ENCODE measurements around the gene EXOC4.
"Not testable (repeated sequence)": the region's sequence is repeated elsewhere in the genome, so short reads cannot be mapped to it uniquely, and the experiment has no call there.

Gene EXOC4

GRCh38 chr7:133777701-133778100 is 524.8 kb downstream of the EXOC4 start:
- no peak for DNase-seq (ENCODE audit: extremely low read depth in 1 of 2, low read depth in 1 of 2)

- DNase-seq (ENCODE audit: extremely low read depth in 1 of 2, low read depth in 1 of 2) = no peak
These were observed 525.6 kb downstream of the EXOC4 start for GRCh38 chr7:133778472-133778871.

- not testable (repeated sequence) for DNase-seq (ENCODE audit: extremely low read depth in 1 of 2, low read depth in 1 of 2)
These were observed 526.7 kb downstream of the EXOC4 start for GRCh38 chr7:133779538-133779937.

- no peak for DNase-seq (ENCODE audit: extremely low read depth in 1 of 2, low read depth in 1 of 2)
These were observed 528.0 kb downstream of the EXOC4 start for GRCh38 chr7:133780912-133781311.

GRCh38 chr7:133781486-133782090 is 528.7 kb downstream of the EXOC4 start:
- no peak for DNase-seq (ENCODE audit: extremely low read depth in 1 of 2, low read depth in 1 of 2)

GRCh38 chr7:133782470-133782869 is 529.6 kb downstream of the EXOC4 start:
- no peak for DNase-seq (ENCODE audit: extremely low read depth in 1 of 2, low read depth in 1 of 2)

GRCh38 chr7:133783276-133783675 is 530.4 kb downstream of the EXOC4 start:
- DNase-seq (ENCODE audit: extremely low read depth in 1 of 2, low read depth in 1 of 2) = no peak

- no peak for DNase-seq (ENCODE audit: extremely low read depth in 1 of 2, low read depth in 1 of 2)
These were observed 531.7 kb downstream of the EXOC4 start for GRCh38 chr7:133784486-133785001.

- no peak for DNase-seq (ENCODE audit: extremely low read depth in 1 of 2, low read depth in 1 of 2)
These were observed 533.6 kb downstream of the EXOC4 start for GRCh38 chr7:133786401-133786937.

- no peak for DNase-seq (ENCODE audit: extremely low read depth in 1 of 2, low read depth in 1 of 2)
These were observed 537.1 kb downstream of the EXOC4 start for GRCh38 chr7:133789974-133790373.

GRCh38 chr7:133790911-133791310 is 538.0 kb downstream of the EXOC4 start:
- DNase-seq (ENCODE audit: extremely low read depth in 1 of 2, low read depth in 1 of 2) = no peak

- DNase-seq (ENCODE audit: extremely low read depth in 1 of 2, low read depth in 1 of 2) = no peak
These were observed 541.6 kb downstream of the EXOC4 start for GRCh38 chr7:133794479-133794878.

GRCh38 chr7:133795068-133795665 is 542.3 kb downstream of the EXOC4 start:
- no peak for DNase-seq (ENCODE audit: extremely low read depth in 1 of 2, low read depth in 1 of 2)

GRCh38 chr7:133796782-133797745 is 544.2 kb downstream of the EXOC4 start:
- no peak for DNase-seq (ENCODE audit: extremely low read depth in 1 of 2, low read depth in 1 of 2)

GRCh38 chr7:133797818-133798520 is 545.1 kb downstream of the EXOC4 start:
- DNase-seq (ENCODE audit: extremely low read depth in 1 of 2, low read depth in 1 of 2) = no peak

GRCh38 chr7:133801341-133801740 is 548.5 kb downstream of the EXOC4 start:
- DNase-seq (ENCODE audit: extremely low read depth in 1 of 2, low read depth in 1 of 2) = no peak

GRCh38 chr7:133804127-133804526 is 551.2 kb downstream of the EXOC4 start:
- DNase-seq (ENCODE audit: extremely low read depth in 1 of 2, low read depth in 1 of 2) = no peak

GRCh38 chr7:133805426-133805825 is 552.5 kb downstream of the EXOC4 start:
- no peak for DNase-seq (ENCODE audit: extremely low read depth in 1 of 2, low read depth in 1 of 2)

- no peak for DNase-seq (ENCODE audit: extremely low read depth in 1 of 2, low read depth in 1 of 2)
These were observed 555.0 kb downstream of the EXOC4 start for GRCh38 chr7:133807624-133808492.

- no peak for DNase-seq (ENCODE audit: extremely low read depth in 1 of 2, low read depth in 1 of 2)
These were observed 555.6 kb downstream of the EXOC4 start for GRCh38 chr7:133808493-133808866.
